Fibroblast of skin of back (primary cell): ENCODE data around the gene NHSL2.
"Not testable (repeated sequence)": the region's sequence is repeated elsewhere in the genome, so short reads cannot be mapped to it uniquely, and the experiment has no call there.

ENCODE experiments used
- DNase-seq: peaks from one replicate; pipeline ENCODE4 v3.0.0-alpha.2; 2013

NHSL2 gene

GRCh38 chrX:72131317-72132294, 221.0 kb downstream of the NHSL2 start, which contains the start of gene RTL5:
RTL5 (minus strand) TSS chrX:72131915.
- DNase-seq: peak; percentile 91

DNA sequence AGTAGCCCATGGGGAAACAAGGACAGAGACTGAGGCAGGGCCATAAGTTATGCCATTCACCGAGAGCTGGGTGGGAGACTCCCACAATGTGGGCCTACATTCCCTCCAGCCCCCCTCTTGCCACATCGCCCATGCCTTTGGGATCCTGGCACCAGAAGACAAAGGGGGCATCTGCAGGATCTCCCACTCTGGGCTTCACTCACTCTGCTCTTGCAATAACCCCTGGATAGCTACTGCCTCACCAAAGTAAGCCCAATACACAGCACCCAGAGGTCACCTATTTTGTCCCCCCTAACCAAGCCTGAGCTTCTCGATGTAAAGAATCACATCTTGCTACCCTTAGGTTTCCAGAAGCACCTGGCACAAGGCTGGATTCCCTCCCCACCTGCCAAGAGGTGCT, 221.8 kb downstream of the NHSL2 start:
- DNase-seq: no peak

GRCh38 chrX:72133851-72134546, 223.4 kb downstream of the NHSL2 start:
- DNase-seq: no peak

- no peak for DNase-seq
These were observed 227.3 kb downstream of the NHSL2 start for GRCh38 chrX:72137846-72138495.

DNA sequence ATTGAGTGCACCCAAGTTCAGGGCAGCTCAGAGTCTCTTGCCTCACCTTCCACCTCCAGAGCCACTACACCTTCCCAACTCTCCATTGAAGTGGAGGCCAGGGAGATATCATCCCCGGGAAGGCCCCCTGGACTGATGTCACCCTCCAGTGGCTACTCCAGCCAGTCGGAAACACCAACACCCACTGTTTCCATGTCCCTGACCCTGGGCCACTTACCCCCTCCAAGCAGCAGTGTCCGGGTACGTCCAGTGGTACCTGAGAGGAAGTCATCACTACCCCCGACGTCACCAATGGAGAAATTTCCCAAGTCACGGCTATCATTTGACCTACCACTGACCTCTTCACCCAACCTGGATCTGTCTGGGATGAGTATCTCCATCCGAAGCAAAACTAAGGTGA, 228.9 kb downstream of the NHSL2 start:
- no peak for DNase-seq

DNA sequence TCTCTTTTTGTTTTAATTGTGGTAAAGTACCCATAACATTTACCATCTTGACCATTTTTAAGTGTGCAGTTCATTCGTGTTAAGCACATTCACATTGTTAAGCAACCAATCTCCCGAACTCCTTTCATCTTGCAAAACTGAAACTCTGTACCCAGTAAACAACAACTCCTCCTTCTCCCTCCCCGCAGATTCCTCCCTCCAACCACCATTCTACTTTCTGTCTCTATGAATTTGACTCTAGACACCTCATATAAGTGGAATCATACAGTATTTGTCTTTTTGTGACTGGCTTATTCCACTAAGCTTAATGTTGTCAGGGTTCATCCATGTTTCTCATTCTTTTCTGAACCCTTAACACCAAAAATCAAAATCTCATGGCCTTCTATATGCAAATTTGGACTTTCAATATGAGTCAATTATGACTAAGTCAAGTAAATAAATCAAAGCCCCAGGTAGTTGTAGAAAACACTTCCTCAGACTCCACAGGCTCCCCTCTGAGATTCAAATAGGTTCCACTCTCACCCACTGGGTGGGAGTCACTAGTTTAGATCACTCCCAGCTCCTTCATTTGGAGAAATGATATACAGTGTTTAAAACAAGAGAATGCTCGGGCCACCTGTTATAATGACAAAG, 230.8 kb downstream of the NHSL2 start:
- DNase-seq: no peak

DNA sequence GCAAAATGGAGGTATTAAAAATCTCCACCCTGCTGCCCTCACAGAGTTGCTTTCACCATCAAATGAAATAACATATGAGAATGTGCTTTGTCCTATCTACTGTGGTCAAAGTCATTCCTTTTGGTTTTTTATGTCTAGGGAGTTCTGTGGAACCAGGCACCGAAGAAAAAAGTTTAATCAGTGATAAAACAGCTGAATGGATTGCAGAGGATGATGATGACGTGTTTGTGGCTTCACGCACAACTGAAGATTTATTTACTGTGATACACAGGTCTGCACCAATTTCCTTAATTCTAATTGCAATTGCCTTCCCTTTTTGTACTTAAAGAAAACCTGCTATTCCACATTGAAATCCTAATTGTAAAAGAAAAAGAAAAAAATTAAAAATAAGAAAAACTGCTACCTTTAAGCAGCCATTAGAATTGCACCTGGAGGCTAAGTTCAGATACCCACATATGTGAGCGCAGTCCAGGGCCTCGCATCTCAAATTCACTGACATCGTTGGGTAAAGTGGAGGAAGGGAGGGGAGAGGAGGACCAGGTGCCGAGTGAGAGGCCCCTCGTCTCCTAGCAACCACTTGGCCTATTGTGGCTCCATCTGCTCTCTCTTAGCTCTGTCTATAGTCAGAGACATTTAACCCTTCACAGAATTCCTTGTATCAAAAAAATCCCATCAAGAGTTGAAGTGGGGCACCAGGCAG, 231.6 kb downstream of the NHSL2 start:
- DNase-seq: no peak

- no peak for DNase-seq
These were observed 232.4 kb downstream of the NHSL2 start for GRCh38 chrX:72142794-72143608.

GRCh38 chrX:72143609-72143907, 232.9 kb downstream of the NHSL2 start:
- DNase-seq: peak; percentile 10

DNA sequence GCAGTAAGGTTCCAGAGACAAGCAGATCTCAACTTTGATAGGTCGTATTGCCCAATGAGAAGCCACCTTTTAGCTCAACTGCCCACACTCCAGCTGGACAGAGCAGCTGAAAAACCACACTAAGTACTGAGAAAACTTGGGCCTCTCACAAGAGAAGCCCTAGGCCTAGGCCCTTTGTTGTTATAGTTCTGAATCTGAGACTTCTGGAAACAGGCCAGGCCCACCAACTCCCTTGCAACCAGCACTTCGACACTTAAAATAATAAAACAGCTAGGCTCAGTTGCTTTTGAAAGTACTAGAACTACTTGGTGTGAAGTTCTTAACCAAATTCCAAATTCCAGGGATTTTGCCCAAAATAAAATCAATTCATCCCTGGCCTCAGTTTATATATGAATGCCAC, 234.5 kb downstream of the NHSL2 start:
- no peak for DNase-seq

DNA sequence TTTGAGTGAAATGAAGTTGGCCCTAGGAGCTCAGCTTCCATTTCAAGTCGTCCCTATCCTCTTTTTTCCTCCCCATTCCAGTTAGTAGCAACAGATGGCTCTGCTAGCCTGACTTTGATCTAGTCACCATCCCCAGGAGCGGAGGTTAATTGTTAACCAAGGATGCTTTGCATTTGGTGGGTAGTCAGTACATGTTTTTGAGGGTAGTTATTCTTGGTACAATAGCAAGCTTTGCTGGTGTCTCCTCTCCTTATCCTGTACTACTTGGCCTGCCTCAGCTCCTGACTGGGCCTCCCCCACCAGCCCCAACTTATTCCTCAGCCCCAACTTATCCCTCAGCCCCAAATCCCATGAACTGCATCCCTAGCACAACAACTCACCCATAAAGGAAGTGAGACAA, 235.9 kb downstream of the NHSL2 start:
- DNase-seq: no peak

DNA sequence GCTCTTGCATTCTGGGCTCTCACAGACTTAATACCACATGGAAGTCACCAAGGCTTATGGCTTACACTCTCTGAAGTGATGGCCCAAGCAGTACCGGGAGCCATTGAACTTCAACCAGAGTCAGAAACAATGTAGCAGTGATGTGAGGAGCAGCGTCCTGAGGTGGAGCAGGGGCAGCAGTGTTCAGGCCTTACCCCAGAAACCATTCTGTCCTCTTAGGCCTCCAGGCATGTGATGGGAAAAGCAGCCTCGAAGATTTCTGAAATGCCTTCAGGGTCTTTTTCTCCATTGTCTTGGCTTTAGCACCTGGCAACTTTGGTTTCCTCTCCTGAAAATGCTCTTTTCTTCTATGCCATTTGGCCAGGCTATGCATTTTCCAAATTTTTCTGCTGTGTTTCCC, 248.1 kb downstream of the NHSL2 start:
- no peak for DNase-seq

- no peak for DNase-seq
These were observed 249.1 kb downstream of the NHSL2 start for GRCh38 chrX:72159769-72160168.

- no peak for DNase-seq
These were observed 254.9 kb downstream of the NHSL2 start for GRCh38 chrX:72165551-72165950.

DNA sequence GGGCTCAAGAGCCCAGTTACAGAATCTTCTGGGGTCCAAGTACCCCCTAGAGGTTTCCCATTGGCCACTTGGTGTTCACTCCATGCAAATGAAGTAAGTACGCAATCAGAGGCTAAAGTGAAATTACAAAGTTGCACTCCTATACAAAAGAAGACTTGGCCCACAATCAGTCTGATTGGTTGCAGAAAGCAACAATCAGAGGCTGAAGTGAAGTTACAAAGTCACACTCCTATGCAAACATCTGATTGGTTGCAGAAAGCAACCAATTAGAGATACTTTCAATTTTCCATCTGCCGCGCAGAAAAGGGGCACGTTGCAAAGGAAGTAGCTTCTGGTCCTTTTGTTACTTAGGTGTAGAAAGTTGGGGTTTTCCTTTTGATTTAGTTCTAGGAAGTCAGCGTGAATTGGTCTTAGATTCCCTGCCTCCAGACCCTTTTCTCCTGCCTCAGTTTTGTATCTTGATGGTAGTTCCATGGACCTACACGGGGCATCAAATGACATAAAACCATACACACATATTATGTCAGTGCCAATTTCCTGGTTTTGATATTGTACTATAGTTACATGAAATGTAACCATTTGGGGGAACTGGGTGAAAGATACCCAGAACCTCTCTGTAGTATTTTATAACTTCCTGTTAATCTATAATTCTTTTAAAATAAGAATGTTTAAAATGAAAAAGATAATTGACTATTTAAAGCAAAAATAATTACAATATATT, 258.5 kb downstream of the NHSL2 start:
- DNase-seq: peak; percentile 4

DNA sequence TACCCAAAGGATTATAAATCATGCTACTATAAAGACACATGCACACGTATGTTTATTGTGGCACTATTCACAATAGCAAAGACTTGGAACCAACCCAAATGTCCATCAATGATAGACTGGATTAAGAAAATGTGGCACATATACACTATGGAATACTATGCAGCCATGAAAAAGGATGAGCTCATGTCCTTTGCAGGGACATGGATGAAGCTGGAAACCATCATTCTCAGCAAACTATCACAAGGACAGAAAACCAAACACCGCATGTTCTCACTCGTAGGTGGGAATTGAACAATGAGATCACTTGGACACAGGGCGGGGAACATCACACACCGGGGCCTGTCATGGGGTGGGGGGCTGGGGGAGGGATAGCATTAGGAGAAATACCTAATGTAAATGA, 265.6 kb downstream of the NHSL2 start:
- DNase-seq: not testable (repeated sequence)

DNA sequence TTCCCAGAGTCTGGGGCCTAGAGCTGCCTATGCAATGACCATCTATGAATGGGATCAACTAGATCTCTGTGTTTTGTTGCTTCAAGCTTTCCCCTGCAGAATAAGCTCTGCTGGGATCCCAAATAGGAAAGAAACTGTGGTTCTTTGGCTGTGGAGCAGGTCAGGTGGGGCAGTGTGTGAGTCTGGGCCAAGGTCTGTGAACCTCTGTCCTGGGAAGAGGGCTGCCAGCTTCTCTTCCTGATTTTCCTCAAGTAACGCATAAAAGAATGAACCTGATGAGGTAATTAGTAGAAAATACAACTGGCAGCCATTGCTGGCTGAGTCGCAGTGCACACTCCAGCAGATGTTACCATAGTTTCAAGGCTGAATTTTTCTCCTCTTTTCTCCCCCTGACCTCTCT, 266.3 kb downstream of the NHSL2 start:
- DNase-seq: no peak

GRCh38 chrX:72180539-72180938, 269.9 kb downstream of the NHSL2 start:
- no peak for DNase-seq

DNA sequence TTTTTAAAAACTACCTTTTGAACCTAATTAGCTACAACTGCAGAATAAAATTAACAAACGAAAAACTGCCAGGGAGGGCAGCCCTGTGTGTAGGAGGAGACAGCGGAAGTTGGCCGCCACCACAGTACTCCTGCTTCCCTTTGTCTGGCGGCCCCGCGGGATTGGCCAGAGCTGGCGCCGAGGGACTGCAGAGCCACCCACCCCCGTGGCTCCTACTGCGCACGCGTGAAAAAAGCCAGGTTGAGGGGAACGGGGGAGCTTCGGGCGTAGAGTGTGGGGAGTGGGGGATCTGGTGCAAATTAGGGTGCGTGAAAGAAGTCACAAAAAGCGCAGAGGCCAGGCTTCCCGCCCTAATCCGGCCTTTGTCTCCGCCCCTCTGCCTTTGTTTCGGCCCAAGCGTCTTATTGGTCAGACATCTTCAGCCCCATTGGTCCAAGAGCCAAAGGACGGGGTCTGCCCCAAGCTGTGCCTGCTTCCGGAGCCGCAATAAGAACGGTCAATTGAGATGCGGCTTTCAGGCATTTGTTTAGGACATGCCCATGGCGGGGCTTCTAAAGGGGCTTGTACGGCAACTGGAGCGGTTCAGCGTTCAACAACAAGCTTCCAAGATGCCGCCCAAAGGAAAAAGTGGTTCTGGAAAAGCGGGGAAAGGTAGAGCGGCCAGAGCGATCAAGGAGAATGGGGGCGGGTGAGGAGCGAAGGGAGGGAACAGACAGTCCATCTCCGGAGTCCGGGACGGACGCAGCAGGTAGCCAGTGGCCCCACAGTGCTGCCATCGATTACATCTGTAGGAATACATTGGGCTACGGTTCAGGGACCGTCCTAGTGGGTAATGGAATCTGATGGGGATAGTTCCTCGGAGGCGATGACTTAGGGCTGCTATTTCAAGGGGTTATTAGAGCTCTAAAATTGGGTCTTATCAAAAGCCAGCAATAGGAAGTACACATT, 270.8 kb downstream of the NHSL2 start, which contains the start of gene PIN4:
Gene PIN4 (plus strand): TSS at position 580 of the 948 bp plus-strand sequence. CDS start 29 bp downstream, at position 609.
- DNase-seq: peak; percentile 96
